SU-DHL-6 (cell line): Measurements from ENCODE around the gene NSUN4.

Source experiments
- H2AFZ ChIP-seq: fragments of 200-600 bp; sonication (generic); 2 replicates; pipeline ENCODE4 v1.6.1; 2014; ENCODE audit warnings: low read depth, mild to moderate bottlenecking, moderate library complexity, mixed read lengths, antibody characterized with exemption, low read length; ENCODE audit not compliant: severe bottlenecking
- H3F3A ChIP-seq: fragments of 200-600 bp; shearing (Covaris generic); 2 replicates; pipeline ENCODE4 v1.6.0; 2016; ENCODE audit warnings: antibody characterized with exemption, mild to moderate bottlenecking; ENCODE audit not compliant: insufficient read depth
- H3K27ac ChIP-seq: fragments of 200-600 bp; sonication (generic); 2 replicates; pipeline ENCODE4 v1.5.1; 2016; ENCODE audit warnings: low read depth, mild to moderate bottlenecking, low read length, moderate library complexity, mixed read lengths
- H3K27me3 ChIP-seq: fragments of 200-600 bp; sonication (generic), shearing (Covaris generic); 2 replicates; pipeline ENCODE4 v1.6.0; 2014; ENCODE audit warnings: mild to moderate bottlenecking, low read length
- H3K36me3 ChIP-seq: fragments of 200-600 bp; sonication (generic); 2 replicates; pipeline ENCODE4 v1.6.1; 2014; ENCODE audit warnings: mild to moderate bottlenecking, low read length, mixed read lengths
- H3K4me2 ChIP-seq: fragments of 300-600, 200-600 bp; shearing (Covaris generic), sonication (generic); 2 replicates; pipeline ENCODE4 v1.6.0; 2014; ENCODE audit warnings: low read length, low read depth, mild to moderate bottlenecking; ENCODE audit not compliant: poor library complexity, severe bottlenecking
- H3K4me3 ChIP-seq: fragments of 200-600 bp; sonication (generic); 2 replicates; pipeline ENCODE4 v1.5.1; 2014; ENCODE audit warnings: antibody characterized with exemption, low read length, mild to moderate bottlenecking, mixed read lengths; ENCODE audit not compliant: insufficient read depth, poor library complexity, severe bottlenecking
- H3K79me2 ChIP-seq: fragments of 200-600 bp; sonication (generic); 2 replicates; pipeline ENCODE4 v1.6.1; 2014; ENCODE audit warnings: mild to moderate bottlenecking, low read length, moderate library complexity; ENCODE audit not compliant: insufficient read depth
- H3K9ac ChIP-seq: fragments of 200-600 bp; sonication (generic); 2 replicates; pipeline ENCODE4 v1.7.0; 2014; ENCODE audit warnings: mild to moderate bottlenecking, low read length
- H3K9me2 ChIP-seq: fragments of 200-600 bp; sonication (generic); replicated peaks from 2 replicates; pipeline ENCODE4 v1.6.1; 2014; ENCODE audit warnings: low read length; ENCODE audit not compliant: insufficient read depth
- H3K9me3 ChIP-seq: fragments of 200-600 bp; sonication (generic); 2 replicates; pipeline ENCODE4 v1.6.1; 2014; ENCODE audit warnings: low read length, mixed read lengths; ENCODE audit not compliant: insufficient read depth
- H4K20me1 ChIP-seq: fragments of 200-600 bp; sonication (generic); 2 replicates; pipeline ENCODE4 v1.6.1; 2014; ENCODE audit warnings: low read depth, mild to moderate bottlenecking, antibody characterized with exemption, low read length, moderate library complexity, mixed read lengths
- EZH2phosphoT487 ChIP-seq: fragments of 200-600 bp; sonication (generic), shearing (Covaris generic); conservative IDR thresholded peaks from 2 replicates; pipeline ENCODE4 v1.6.1; 2018; ENCODE audit warnings: mild to moderate bottlenecking, antibody characterized with exemption, low read length, moderate library complexity, mixed read lengths
- TF ChIP-seq, protein P1 (sequence below): fragments of 200-600 bp; sonication (generic); IDR thresholded peaks from one replicate; pipeline ENCODE4 v1.5.1; 2017; ENCODE audit warnings: antibody characterized with exemption, mild to moderate bottlenecking, low read length, moderate library complexity; ENCODE audit not compliant: insufficient read depth, poor library complexity, severe bottlenecking

Gene NSUN4

DNA sequence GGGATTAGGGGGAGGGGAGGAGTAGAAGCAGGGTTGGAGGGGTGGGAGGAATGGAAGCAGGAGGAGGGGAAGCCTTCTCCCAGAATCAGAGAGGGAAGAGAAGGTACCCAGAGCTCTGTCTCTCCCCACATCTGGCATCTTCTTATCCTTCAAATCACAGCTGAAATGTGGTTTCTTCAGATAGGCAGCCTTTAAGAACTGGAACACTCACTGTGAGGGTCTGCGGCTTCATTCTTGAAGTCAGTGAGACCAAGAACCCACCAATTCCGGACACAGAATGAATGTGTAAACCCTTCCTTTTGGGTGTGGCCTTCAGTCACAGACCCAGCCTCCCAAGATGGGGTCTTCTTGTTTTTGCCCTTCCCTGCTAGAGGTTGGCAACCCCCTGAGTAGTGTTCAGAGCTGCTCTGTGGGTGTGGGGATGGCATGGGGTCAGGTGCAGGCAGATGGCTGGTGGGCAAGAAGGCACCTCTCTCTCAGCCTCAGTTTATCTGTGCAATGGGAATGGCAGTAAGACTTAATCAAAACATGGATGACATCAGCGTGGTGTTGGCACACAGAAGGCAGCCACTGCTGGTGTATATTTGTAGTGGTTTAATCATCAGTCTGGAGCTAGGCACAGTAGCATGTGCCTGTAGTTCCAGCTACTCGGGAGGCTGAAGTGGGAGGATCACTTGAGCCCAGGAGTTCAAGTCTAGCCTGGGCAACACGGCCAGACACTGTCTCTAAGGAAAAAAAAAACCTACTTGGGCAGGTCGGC lies 60.7 kb downstream of the NSUN4 start:
- Histone ChIP-seq H3K9me2 (no peaks in the 10 kb centered on the region), H3K27me3 (no peaks in the 10 kb centered on the region), H2AFZ (no peak overlapping the region), H3K4me2 (no peak overlapping the region), H3K9ac (no peak overlapping the region), H3F3A (no peaks in the 10 kb centered on the region), H4K20me1 (no peaks in the 10 kb centered on the region), H3K27ac (no peak overlapping the region), H3K9me3 (no peaks in the 10 kb centered on the region), H3K4me3 (no peak overlapping the region), H3K79me2 (no peaks in the 10 kb centered on the region), H3K36me3 (no peaks in the 10 kb centered on the region)
- TF ChIP-seq EZH2phosphoT487: no peak
- TF ChIP-seq, protein P1, sequence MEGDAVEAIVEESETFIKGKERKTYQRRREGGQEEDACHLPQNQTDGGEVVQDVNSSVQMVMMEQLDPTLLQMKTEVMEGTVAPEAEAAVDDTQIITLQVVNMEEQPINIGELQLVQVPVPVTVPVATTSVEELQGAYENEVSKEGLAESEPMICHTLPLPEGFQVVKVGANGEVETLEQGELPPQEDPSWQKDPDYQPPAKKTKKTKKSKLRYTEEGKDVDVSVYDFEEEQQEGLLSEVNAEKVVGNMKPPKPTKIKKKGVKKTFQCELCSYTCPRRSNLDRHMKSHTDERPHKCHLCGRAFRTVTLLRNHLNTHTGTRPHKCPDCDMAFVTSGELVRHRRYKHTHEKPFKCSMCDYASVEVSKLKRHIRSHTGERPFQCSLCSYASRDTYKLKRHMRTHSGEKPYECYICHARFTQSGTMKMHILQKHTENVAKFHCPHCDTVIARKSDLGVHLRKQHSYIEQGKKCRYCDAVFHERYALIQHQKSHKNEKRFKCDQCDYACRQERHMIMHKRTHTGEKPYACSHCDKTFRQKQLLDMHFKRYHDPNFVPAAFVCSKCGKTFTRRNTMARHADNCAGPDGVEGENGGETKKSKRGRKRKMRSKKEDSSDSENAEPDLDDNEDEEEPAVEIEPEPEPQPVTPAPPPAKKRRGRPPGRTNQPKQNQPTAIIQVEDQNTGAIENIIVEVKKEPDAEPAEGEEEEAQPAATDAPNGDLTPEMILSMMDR: no peak

GRCh38 chr1:46401964-46402626 lies 61.5 kb downstream of the NSUN4 start:
- H3K27me3 ChIP-seq: no peaks in the 10 kb centered on the region
- H3F3A ChIP-seq: no peaks in the 10 kb centered on the region
- TF ChIP-seq, protein P1: no peak
- TF ChIP-seq EZH2phosphoT487: no peak
- H3K4me3 ChIP-seq: no peak overlapping the region
- H3K36me3 ChIP-seq: no peaks in the 10 kb centered on the region
- H3K79me2 ChIP-seq: no peaks in the 10 kb centered on the region
- H3K9ac ChIP-seq: no peak overlapping the region
- H3K9me3 ChIP-seq: no peaks in the 10 kb centered on the region
- no peaks in the 10 kb centered on the region for H4K20me1 ChIP-seq
- no peak overlapping the region for H3K4me2 ChIP-seq
- no peaks in the 10 kb centered on the region for H3K9me2 ChIP-seq
- H2AFZ ChIP-seq: no peak overlapping the region
- H3K27ac ChIP-seq: no peak overlapping the region

GRCh38 chr1:46403916-46404315 lies 63.3 kb downstream of the NSUN4 start:
- Histone ChIP-seq H3K79me2 (no peaks in the 10 kb centered on the region), H4K20me1 (no peaks in the 10 kb centered on the region), H3F3A (no peaks in the 10 kb centered on the region), H3K4me3 (no peak overlapping the region), H2AFZ (no peak overlapping the region), H3K36me3 (no peaks in the 10 kb centered on the region), H3K27me3 (no peaks in the 10 kb centered on the region), H3K4me2 (no peak overlapping the region), H3K9me3 (no peaks in the 10 kb centered on the region), H3K27ac (no peak overlapping the region), H3K9ac (no peak overlapping the region), H3K9me2 (no peaks in the 10 kb centered on the region)
- TF ChIP-seq, protein P1: no peak
- no peak for TF ChIP-seq EZH2phosphoT487
